GM18502 (cell line): ENCODE results near the gene THOC6.
A peak's percentile ranks its signal among the peaks of the same experiment; 100 is the strongest.

Experiments used
- ATAC-seq: cut with Tn5 transposase; IDR thresholded peaks from one replicate; pipeline ENCODE4 v1.9.1; 2021; ENCODE audit warnings: mild to moderate bottlenecking; ENCODE audit not compliant: unreplicated experiment, poor library complexity

Gene THOC6

GRCh38 chr16:2990891-2991290, 32.9 kb upstream of the THOC6 start:
- no peak for ATAC-seq

GRCh38 chr16:2991566-2992261, 32.1 kb upstream of the THOC6 start:
- no peak for ATAC-seq

DNA sequence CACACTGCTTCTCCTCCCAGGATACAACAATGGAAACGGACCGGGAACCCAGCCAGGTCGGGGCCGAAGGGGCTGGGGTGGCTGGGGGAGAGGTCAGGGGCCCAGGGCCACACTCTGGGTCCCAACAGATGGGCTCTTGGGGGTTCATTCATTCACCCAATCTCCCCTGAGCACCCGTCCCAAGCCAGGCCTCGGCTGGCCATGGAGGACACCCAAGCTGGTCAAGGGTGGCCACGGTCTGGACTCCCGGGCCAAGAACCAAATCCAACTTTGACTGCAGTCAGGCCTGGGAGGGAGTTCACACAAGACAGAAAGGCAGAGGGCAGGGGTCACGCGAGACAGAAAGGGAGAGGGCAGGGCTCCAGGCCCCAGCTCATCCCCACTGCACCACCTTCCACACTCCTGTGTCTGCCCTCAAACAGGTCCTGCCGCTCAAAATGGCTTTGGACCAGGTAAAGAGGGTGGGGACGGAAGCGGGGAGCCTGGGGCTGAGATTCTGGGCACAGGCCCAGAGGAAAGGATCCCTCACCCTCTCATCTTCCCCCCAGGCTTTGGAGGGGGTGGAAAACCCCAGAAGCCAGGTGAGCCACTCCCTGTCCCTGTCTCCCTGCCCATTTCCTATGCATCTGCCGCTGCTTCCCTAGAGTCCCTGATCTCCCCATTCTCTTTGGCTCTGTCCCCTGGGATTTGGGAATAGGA, 31.3 kb upstream of the THOC6 start:
- ATAC-seq = no peak

GRCh38 chr16:2996298-2996697, 27.5 kb upstream of the THOC6 start:
- no peak for ATAC-seq

GRCh38 chr16:2999929-3000328, 23.9 kb upstream of the THOC6 start:
- no peak for ATAC-seq

- no peak for ATAC-seq
These were observed 23.3 kb upstream of the THOC6 start for GRCh38 chr16:3000540-3000939.

DNA sequence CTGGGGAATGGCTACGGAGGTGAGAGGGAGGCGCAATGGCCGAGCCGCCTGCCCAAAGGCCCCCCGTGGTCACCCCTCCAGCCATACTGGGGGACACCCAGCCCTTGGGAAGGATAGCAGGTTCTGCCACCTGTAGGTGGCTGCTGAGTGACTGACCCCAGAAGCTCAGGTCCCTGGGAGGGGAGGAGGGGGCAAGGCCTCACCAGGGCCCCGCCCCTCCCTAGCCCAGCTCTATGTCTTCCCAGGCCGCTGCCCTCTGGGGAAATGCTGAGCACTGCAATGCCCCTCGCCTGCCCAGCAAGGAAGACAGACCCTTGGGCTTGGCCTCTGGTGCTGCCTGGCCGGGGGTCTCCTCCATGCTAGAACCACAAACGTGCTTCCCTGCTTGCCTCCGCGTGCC, 22.5 kb upstream of the THOC6 start:
- no peak for ATAC-seq

- ATAC-seq = peak; percentile 95
These were observed 20.1 kb upstream of the THOC6 start for GRCh38 chr16:3003582-3004270.

GRCh38 chr16:3004319-3004718, 19.5 kb upstream of the THOC6 start:
- ATAC-seq = peak; percentile 26

- no peak for ATAC-seq
These were observed 19.0 kb upstream of the THOC6 start for GRCh38 chr16:3004781-3005284.

GRCh38 chr16:3007059-3007956, 16.5 kb upstream of the THOC6 start:
- ATAC-seq = no peak

GRCh38 chr16:3007957-3008689, 15.7 kb upstream of the THOC6 start:
- ATAC-seq = no peak

DNA sequence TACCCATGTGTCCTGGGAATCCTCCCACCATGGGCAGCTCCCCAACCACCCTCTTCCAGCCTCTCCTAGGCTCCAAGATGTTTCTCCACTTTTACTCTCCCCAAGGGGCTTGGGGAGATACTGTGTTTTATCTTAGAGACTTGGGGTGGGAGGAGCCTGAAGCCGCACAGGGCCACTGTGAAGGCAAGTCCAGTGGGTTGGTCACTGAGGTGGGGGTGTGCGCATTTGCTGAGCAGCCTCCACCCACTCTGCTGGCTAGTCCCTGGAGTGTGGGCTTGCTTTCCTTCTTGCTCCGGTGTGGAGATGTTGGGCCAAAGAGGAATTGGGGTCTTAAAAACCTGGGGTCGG, 15.2 kb upstream of the THOC6 start:
- no peak for ATAC-seq

- ATAC-seq = no peak
These were observed 14.1 kb upstream of the THOC6 start for GRCh38 chr16:3009568-3010390.

- no peak for ATAC-seq
These were observed 13.3 kb upstream of the THOC6 start for GRCh38 chr16:3010510-3010909.

GRCh38 chr16:3012246-3012645, 11.6 kb upstream of the THOC6 start:
- no peak for ATAC-seq

- no peak for ATAC-seq
These were observed 10.9 kb upstream of the THOC6 start, which contains the start of gene CLDN9 for GRCh38 chr16:3012828-3013420. Gene CLDN9, plus strand, starts transcription at chr16:3012923. Its CDS starts 440 bp downstream, at chr16:3013363.

DNA sequence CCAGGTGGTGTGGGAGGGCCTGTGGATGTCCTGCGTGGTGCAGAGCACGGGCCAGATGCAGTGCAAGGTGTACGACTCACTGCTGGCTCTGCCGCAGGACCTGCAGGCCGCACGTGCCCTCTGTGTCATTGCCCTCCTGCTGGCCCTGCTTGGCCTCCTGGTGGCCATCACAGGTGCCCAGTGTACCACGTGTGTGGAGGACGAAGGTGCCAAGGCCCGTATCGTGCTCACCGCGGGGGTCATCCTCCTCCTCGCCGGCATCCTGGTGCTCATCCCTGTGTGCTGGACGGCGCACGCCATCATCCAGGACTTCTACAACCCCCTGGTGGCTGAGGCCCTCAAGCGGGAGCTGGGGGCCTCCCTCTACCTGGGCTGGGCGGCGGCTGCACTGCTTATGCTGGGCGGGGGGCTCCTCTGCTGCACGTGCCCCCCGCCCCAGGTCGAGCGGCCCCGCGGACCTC, 10.3 kb upstream of the THOC6 start:
- ATAC-seq = no peak
